Tracheal epithelial cell (primary cell): ENCODE data around the gene TMEM202. TPM values are rescaled to one million over a fixed set of nuclear protein-coding genes. Genes with fewer than 3 reads are reported as not detected.

Experiments
- total RNA-seq: library from RNA; depleted of rRNA; stranded (reverse); fragments of >200 nt; gene quantifications from 2 replicates; pipeline ENCODE4 v1.2.1, GENCODE V29; 2014

Gene TMEM202, protein sequence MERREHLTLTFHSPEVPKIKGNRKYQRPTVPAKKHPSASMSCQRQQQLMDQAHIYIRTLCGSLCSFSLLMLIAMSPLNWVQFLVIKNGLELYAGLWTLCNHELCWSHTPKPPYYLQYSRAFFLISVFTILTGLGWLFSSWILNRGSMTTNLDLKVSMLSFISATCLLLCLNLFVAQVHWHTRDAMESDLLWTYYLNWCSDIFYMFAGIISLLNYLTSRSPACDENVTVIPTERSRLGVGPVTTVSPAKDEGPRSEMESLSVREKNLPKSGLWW
- not detected in 2 replicates for total RNA-seq

GRCh38 chr15:72397796-72398588 is at the start of gene TMEM202:
Gene TMEM202 (plus strand): TSS chr15:72398305. CDS start chr15:72398327, 22 bp downstream.

GRCh38 chr15:72375846-72376581 is 22.1 kb upstream of the TMEM202 start, which contains the start of gene HEXA:
Gene HEXA (minus strand): TSS chr15:72376014. CDS start chr15:72375972, 42 bp downstream.

Other genes with a start within 250 kb of the TMEM202 start
- 1.9 and 9.0 TPM in 2 replicates for gene GRAMD2A, start 200.5 kb upstream of the TMEM202 start, total RNA-seq
- gene PKM, start 167.1 kb upstream of the TMEM202 start, total RNA-seq: 1,386 and 1,957 TPM in 2 replicates
- gene PARP6, start 125.8 kb upstream of the TMEM202 start, total RNA-seq: 20.9 and 22.9 TPM in 2 replicates
- gene CELF6, start 78.1 kb upstream of the TMEM202 start, total RNA-seq: 0.21 and 0.24 TPM in 2 replicates
- 35.2 and 60.7 TPM in 2 replicates for gene HEXA, start 22.3 kb upstream of the TMEM202 start, total RNA-seq
- 28.2 and 28.3 TPM in 2 replicates for gene ARIH1, start 76.0 kb downstream of the TMEM202 start, total RNA-seq